ENCODE measurements around the gene ATP9A. TPM values are rescaled to one million over a fixed set of nuclear protein-coding genes. Genes with fewer than 3 reads are reported as not detected.

The ATP9A gene
- total and polyA plus RNA-seq, 2 donors (not counting 3 experiments of a cell fraction or from before 2014, with no cell fraction given), result 20.9 to 41.5 TPM

DNA sequence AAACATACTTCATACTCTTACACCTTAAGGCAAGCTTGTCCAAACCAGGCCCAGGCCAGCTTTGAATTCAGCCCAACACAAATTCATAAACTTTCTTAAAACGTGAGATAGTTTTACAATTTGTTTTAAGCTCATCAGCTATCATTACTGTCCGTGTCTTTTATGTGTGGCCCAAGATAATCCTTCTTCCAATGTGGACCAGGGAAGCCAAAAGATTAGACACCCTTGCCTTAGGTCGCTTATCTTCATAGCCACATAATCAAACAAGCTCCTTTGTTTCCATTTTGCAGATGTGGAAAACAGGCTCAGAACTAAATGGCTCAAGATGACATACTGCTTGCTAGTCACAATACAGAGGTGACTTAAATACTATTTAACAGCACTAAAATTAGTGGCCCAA lies 28.1 kb upstream of the ATP9A start:
- intact Hi-C loops (cut with micrococcal nuclease), result no loop called here
- Histone ChIP-seq H2AFZ (ENCODE audit: low read depth, low read length) (no peak overlapping the region), H3K9me1 (replicated peaks; ENCODE audit: control insufficient read depth, extremely low read depth, insufficient read depth, low read length) (peaks cover 2% of the 10 kb centered on the region), H3K36me3 (ENCODE audit: control insufficient read depth in 2 of 2, extremely low read depth in 1 of 2, insufficient read depth in 2 of 2, low read length in 2 of 2) (no peaks in the 10 kb centered on the region), H3K27me3 (ENCODE audit: control insufficient read depth in 2 of 2, insufficient read depth in 2 of 2, low read length in 2 of 2) (peaks cover 8 to 18% of the 10 kb centered on the region in 2 experiments), H3K79me2 (ENCODE audit: control insufficient read depth, insufficient read depth, low read length) (no peaks in the 10 kb centered on the region), H3K4me1 (ENCODE audit: control insufficient read depth, extremely low read depth, insufficient read depth, low read length) (peaks cover 11% of the 10 kb centered on the region), H3K9ac (replicated peaks; ENCODE audit: extremely low read depth, insufficient read depth, low read length) (no peak overlapping the region), H3K4me2 (ENCODE audit: insufficient read depth, low read length) (no peak overlapping the region), H3K4me3 (replicated peaks in 1 of 3; ENCODE audit: insufficient read depth in 1 of 3, low read depth in 1 of 3, low read length in 3 of 3) (no peak overlapping the region), H3K9me3 (replicated peaks; ENCODE audit: control insufficient read depth, insufficient read depth, low read length) (no peaks in the 10 kb centered on the region), H3K27ac (ENCODE audit: insufficient read depth, low read depth, low read length) (no peak overlapping the region), H4K20me1 (replicated peaks; ENCODE audit: control insufficient read depth, extremely low read depth, insufficient read depth, low read length) (no peaks in the 10 kb centered on the region)
- DNase-seq (ENCODE audit: low read depth, low spot score) (no peak), FAIRE-seq (no peak)
- dilution Hi-C loops (cut with MboI; ENCODE audit: extremely low pct_ligation_motif_present, low sequenced_read_pairs), result no loop called here
- POLR2A ChIA-PET, result no interaction called here
- CTCF ChIA-PET, result interaction anchor here (0.6 to 2.2 kb wide), 6 partner anchors 12 to 1003 kb away, joined by 3 to 11 read pairs (median 4); no protein-coding TSS in a partner anchor
- TF ChIP-seq GATA2 (IDR thresholded peaks at IDR 0.05; ENCODE audit: insufficient read depth, insufficient read length, low read depth, low read length), result no peak
- TF ChIP-seq POLR2AphosphoS5 (IDR thresholded peaks at IDR 0.05; ENCODE audit: insufficient read depth, low read depth, low read length), result no peak
- no peak for TF ChIP-seq FOS (IDR thresholded peaks at IDR 0.05; ENCODE audit: borderline replicate concordance, insufficient read depth, low read length)
- TF ChIP-seq POLR2A (IDR thresholded peaks at IDR 0.05; ENCODE audit: low read depth, low read length), result no peak
- TF ChIP-seq JUN (IDR thresholded peaks at IDR 0.05; ENCODE audit: borderline replicate concordance, insufficient read depth, insufficient read length, low read depth), result no peak
- TF ChIP-seq, protein P1, sequence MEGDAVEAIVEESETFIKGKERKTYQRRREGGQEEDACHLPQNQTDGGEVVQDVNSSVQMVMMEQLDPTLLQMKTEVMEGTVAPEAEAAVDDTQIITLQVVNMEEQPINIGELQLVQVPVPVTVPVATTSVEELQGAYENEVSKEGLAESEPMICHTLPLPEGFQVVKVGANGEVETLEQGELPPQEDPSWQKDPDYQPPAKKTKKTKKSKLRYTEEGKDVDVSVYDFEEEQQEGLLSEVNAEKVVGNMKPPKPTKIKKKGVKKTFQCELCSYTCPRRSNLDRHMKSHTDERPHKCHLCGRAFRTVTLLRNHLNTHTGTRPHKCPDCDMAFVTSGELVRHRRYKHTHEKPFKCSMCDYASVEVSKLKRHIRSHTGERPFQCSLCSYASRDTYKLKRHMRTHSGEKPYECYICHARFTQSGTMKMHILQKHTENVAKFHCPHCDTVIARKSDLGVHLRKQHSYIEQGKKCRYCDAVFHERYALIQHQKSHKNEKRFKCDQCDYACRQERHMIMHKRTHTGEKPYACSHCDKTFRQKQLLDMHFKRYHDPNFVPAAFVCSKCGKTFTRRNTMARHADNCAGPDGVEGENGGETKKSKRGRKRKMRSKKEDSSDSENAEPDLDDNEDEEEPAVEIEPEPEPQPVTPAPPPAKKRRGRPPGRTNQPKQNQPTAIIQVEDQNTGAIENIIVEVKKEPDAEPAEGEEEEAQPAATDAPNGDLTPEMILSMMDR (IDR thresholded peaks at IDR 0.05; ENCODE audit: extremely low read depth in 1 of 2, insufficient read depth in 1 of 2, low read depth in 1 of 2, low read length in 2 of 2), result no peak
- TF ChIP-seq EZH2 (IDR thresholded peaks at IDR 0.05; ENCODE audit: borderline replicate concordance, low read depth, low read length, severe bottlenecking), result no peak
- TF ChIP-seq MYC (IDR thresholded peaks at IDR 0.05; ENCODE audit: low read depth, low read length), result no peak
- TF ChIP-seq, protein P2, sequence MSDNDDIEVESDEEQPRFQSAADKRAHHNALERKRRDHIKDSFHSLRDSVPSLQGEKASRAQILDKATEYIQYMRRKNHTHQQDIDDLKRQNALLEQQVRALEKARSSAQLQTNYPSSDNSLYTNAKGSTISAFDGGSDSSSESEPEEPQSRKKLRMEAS (IDR thresholded peaks at IDR 0.05; ENCODE audit: insufficient read depth, insufficient read length), result no peak
- no TSS peak for BruUV-seq (replicated peaks)
